Measurements from ENCODE around the gene ACTR8. TPM values are rescaled to one million over a fixed set of nuclear protein-coding genes. Genes with fewer than 3 reads are reported as not detected.
A peak's percentile ranks its signal among the peaks of the same experiment; 100 is the strongest.

ACTR8 gene
- total RNA-seq, 1 experiment from 2014 or later, result 22.5 TPM

DNA sequence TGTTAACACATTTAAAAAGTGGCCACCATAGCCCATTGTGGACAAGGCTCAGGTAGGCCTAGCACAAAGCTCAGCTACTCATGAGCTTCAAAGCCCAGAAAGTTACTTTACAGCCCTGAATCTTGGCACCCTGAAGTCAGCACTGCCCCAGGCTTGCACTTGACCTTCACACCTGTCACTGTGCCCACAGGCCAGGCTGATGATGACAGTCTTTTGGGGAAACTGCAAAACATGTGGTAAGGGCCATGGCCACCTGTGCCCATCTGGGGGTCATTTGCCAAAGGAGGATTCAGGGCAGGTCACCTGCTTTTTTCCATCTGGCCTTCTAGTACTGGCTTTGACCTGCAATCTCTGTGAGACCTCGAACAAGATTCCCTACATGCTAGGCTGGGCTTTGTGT is 46.7 kb downstream of the ACTR8 start:
- no peak for DNase-seq (ENCODE audit: low read depth)

DNA sequence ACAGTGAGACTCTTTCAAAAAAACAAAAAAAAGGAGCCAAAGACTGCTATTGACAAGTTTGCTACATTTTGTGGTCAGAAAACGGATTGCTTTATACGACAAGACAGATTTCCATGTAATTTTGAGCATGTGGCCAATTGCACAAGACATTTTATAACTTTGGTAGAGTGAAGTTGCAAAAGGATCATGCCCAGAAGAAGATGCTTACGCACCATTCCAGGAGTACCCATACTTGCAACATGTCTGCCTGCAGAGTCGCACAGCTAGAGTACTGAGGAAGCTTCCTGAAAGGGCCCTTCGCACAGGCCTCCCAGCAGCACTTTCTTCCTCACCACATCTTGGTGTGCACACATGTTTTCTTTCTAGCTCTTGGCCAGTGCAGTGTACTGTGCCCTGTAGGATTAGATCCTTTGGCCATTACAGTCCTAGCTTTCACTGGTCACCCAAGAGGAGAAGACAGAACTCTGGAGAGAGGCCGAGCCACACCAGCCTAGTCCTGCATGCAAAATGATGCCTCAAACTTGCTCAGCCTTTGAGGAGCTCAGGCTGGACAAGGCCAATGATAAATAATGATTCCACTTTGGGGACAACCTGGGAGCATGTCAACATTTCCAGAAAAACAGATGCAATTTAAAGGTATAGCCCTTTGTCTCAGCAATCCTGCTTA is 47.4 kb downstream of the ACTR8 start:
- no peak for DNase-seq (ENCODE audit: low read depth)

DNA sequence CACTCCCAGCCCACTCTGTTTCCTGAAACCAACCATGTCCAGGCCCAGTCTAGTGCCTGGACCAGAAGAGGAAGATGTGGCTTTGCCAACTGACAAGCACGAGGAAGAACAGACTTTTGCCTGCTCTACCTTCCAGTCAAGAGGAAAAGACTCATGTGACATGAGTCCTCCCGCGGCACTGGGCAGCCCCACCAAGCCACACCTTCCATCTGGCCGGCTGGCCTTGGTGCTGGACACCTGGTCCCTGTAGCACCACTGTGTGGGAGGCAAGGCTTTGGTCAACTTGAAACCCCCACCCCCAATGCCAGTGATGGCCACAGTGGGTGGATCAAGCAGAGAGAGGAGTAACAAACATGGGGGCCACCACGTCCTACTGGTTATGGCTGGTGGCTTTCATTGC is 48.3 kb downstream of the ACTR8 start:
- no peak for DNase-seq (ENCODE audit: low read depth)

DNA sequence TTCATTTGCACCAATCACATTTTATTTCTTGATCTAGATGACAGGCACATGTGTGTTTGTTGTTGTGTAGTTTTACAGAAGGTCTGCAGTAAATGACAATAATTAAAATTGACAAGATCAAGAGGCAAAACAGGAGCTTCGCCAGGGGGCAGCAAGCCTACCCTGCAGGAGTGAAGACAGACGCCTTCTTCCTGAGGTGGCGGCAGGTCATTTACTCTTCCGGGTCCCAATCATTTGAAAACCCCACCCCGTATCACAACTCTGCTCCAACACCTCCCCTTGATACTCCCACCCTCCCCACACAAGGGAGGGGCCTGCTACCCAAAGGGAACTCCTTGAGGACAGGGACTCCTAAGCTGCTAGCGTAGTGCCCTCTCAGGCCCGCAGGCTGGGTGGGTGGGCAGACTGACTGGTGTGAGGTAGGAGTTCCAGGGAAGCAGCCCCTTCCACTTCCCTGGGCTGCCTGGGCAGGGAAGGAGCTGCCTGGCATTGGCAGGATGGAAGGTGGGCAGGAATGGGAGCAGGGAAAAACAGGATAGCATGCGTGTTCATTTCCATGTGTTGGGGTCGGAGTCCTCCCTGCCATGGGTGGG is 48.8 kb downstream of the ACTR8 start:
- DNase-seq (ENCODE audit: low read depth), result no peak

DNA sequence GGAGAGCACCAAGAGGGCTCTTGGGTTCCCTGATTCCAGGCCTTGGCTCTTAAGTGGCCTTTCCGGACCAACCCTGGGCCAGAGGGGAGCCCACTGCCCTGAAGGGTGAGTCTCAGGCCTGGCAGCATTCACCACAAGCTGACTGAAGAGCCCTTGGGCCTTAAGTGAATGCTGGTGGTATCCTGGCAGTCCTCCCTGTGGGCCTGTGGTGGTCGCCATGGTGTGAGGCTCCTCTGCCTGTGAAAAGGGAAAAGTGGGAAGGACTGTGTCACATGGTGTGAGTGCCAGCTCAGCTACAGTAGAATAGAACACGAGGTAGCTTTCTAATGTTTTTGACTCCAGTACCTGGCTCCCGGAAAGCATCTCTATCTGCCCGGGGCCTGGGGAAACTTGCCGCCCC is 51.0 kb downstream of the ACTR8 start:
- DNase-seq (ENCODE audit: low read depth), result no peak

DNA sequence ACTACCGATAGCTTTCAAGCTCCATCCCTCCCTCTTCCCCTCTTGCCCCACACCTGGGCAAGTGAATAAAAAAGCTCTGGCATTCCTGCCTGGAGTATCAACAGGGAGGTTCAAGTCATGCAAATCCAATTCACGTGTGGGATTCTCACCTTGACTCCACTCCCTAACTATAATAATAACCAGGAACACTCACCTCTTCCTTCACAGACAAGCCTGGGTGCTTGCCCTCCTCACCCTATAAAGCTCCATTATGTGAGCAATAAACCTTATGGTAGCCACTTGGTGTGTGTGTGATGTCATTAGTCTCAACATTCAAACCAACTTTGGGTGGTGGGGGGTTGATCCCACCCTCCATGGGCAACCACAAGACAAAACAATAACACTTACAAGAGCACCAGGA is 52.3 kb downstream of the ACTR8 start:
- DNase-seq (ENCODE audit: low read depth), result no peak

DNA sequence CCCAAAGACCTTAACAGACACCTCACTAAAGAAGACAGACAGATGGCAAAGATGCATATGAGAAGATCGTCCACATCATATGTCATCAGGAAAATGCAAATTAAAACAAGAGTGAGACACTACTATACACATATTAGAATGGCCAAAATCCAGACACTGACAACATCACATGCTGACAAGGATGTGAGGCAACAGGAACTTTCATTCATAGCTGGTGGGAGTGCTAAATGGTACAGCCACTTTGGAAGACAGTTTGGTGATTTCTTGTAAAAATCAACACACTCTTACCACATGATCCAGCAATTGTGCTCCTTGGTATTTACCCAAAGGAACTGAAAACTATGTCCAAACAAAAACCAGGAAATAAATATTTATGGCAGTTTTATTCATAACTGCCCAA is 53.4 kb downstream of the ACTR8 start:
- no peak for DNase-seq (ENCODE audit: low read depth)

DNA sequence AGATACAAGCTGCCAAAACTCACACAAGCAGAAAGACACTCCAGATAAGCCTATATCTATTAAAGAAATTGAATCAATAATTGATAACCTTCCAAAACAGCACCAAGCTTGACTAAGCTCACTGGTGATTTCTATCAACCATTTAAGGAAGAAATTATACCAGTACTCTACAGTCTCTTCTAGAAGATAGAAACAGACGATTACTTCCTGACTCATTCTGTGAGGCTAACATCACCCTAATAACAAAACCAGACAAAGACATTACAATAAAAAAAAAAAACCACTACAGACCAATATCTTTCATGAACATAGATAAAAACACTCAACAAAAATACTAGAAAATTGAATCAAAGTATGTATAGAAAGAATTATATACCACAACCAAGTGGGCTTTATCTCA is 55.9 kb downstream of the ACTR8 start:
- DNase-seq (ENCODE audit: low read depth), result no peak

DNA sequence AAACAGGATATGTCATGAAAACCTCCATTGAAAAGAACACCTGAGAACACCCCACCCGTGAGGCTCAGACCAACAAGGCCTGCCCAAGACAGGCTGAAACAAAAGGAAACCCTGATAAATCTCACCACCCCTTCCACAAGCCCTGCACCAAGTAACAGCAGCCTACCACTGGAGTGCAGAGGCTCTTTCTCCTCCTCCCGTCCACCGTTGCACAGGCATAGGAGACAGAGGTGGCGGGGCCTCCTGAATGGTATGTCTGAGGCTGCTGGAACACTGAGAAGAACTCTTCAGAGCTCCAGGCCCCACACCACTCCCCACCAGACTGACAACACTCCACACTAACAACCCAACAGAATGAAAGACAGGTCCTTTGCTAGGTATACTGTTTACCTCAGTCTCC is 57.2 kb downstream of the ACTR8 start:
- no peak for DNase-seq (ENCODE audit: low read depth)

DNA sequence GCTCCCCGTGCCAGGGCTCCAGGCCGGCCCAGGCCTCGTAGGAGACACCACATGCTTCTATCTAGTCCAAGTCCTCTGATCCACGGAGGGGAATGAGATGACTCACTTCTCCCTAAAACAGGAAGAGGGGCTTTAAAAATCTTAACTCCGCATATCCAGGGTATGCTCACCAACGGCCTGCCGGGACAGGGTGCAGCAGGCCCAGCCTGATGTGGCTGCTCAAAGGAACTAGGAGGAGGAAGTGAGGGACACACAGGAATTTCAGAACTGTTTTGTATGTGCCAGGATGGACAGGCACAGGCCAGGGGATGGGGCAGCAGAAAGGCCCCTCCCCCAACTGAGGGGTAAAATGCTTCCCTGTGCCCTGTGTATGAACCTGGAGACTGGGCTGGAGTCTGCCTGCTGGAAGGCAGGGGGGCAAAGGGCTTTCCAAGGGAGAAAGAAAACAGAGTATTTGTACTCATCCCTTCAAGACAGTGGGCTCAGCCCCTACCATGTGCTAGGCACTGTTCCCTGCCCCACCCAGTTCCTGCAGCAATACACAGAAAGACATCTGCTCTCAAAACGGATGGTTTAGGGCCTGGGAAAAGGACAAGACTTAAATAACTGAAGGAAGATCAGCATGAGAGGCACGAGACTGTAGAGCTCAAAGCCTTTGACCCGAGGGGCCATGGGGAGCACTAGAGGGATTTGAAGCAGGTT is 57.8 kb downstream of the ACTR8 start:
- DNase-seq (ENCODE audit: low read depth), result no peak

DNA sequence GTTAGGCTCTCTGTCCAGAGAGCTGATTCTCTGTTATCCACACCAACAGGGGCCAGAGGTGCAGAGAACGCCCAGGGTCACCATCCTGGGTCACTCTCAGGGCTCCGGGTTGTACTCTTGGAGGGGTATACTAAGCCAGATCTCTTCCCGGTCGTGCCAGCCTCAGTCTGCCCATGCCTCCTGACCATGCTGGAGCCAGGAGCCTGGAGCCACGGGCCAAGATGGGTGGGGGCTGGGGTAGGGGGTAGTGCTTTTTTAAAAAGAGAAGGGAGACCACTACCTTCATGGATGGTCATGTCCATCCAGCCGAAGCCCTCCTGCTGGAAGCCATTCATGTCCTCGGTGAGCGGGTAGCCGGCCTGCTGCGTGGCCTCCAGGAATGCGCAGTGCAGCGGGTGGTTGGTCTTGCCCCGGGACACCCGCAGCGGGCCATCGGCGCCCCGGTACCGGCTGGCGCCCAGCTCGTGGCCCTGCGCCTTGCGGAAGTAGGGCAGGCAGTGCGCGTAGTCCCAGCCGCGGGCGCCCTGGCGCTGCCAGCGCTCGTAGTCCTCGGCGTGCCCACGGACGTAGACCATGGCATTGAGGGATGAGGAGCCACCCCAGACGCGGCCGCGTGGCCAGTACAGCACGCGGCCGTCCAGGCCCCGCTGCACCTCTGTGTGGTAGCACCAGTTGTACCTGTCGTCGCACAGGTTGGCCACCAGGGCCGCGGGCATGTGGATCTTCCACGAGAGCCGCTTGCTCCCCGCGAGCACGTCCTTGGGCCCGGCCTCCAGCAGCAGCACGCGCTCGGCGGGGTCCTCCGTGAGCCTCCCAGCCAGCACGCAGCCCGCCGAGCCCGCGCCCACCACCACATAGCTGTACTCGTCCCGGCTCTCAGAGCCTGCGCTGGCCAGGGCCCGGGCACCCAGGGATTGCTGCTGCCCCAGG is 58.7 kb downstream of the ACTR8 start:
- DNase-seq (ENCODE audit: low read depth), result no peak

DNA sequence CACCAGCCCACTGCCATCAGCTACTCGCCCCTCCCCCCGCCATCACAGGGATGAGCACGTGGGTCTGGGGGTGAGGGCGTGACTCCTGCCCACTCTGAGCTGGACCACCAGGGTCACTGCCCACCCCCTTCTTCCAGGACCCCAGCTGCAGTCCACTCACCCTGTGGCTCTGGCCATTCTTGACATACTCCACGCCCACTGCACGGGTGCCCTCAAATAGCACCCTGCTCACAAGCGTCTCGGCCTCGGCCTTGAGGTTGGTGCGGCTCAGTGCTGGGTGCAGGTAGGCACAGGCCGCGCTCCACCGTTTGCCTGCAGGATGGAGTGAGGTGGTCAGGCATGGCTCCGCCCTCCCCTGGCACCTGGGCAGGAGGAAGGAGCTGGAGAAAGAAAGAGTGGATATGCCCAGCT is 59.6 kb downstream of the ACTR8 start:
- no peak for DNase-seq (ENCODE audit: low read depth)

DNA sequence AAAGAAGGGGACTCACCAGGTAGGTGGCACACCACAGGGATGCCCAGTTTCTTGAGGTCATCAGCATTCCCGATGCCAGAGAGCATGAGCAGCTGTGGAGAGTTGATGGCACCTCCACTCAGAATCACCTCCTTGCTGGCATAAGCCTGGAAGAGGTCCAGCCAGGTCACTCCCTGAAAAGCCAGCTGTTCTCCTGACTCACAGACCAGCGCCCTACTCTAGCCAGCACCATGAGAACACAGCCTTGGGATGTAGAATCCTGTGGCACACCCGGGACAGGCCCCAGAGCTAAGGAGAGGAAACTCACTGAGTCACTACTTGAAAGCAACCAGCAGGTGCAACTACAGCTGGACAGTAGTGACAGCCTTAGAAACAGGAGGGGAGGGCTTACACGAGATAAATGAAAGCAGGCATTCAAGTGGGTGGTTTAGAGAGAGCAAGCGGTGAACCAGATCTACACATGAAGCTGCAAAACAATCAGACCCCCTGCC is 60.3 kb downstream of the ACTR8 start:
- DNase-seq (ENCODE audit: low read depth), result peak; percentile 39

DNA sequence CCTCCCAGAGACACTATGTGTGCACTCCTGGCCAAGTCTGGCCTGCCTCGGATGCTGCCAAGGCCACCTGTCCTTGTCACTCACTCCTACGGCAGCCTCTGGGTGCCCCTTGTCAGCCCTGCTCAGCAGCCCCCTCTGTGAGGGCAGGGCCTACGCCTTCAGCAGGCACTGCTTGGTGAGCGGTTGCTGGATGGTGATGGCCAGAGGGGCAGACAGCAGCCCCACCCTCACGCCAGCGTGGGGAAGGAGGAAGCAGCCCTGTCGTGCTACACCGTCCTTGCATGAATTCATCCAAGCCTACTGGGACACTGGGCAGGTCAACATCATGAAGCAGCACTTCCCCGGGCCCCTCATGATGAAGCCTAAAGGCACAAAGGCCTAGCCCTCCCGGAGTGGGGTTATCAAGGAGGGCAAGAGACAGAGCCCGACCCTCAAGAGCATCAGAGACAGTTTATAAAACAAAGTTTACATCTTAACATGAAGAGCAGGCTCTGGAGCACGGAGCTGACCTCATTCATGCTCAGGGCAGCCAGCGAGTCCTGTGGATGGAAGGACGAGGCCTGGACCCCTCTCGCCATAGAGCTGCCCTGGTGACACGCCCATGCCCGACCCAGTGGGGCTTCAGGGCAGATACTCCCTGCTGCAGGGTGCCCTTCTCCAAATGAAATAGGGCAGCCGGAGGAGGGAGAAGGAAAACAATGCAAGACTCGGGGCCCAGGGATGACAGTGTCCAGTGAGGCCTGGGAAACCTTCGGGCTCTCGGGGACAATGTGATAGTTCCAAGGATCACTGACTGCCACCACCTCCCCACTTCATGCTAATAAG is 61.0 kb downstream of the ACTR8 start:
- DNase-seq (ENCODE audit: low read depth), result no peak

DNA sequence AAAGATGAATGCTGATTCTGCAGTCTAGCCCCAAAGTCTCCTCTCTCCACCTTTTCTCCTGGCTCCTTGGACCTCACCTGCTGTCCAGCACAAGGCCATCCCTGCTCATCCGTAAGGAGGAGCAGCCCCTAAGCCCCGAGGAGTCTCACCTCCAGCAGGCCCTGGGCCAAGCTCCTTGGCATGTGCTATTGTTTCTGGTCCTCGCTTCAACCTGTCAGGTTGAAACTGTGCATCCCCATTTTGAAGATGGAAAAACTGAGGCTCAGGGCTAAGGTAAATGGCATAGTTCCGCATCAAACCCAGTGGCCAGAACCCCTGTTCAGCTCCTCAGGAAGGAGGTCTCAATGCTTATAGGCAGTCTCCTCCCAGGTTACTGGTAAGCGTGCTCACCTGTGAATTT is 61.9 kb downstream of the ACTR8 start:
- no peak for DNase-seq (ENCODE audit: low read depth)

DNA sequence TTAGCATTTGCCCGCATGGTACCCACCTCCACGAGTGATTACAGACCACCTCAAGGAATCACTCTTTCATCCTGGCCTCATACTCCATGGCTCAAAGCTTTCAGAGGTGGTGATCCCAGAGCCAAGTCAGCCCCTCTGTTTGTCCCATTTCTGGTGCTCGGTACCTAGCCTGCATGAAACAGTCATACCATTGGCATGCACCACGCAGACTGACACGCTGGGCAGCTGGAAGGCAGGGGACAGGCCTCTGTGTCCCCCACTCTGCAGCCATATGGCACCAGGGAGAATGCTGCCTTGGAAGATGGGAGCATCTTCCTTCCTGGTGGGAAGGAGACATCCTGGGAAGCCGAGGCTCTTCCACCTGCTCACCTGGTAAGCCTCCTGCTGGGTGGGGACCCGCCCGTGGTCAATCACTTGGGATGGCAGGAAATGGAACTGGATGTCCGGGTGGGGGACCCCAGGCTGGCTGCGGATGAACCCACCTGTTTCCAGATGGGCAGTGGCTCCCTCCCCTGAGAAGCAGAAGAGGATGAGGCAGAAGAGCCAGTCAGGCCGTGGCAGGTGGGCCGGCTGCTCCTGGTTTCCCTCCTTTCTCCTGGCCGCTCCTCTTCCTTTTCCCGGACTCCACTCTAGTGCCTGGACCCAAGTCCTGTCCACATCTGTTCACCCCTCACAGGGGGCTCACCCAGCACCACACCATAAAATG is 62.6 kb downstream of the ACTR8 start:
- no peak for DNase-seq (ENCODE audit: low read depth)

DNA sequence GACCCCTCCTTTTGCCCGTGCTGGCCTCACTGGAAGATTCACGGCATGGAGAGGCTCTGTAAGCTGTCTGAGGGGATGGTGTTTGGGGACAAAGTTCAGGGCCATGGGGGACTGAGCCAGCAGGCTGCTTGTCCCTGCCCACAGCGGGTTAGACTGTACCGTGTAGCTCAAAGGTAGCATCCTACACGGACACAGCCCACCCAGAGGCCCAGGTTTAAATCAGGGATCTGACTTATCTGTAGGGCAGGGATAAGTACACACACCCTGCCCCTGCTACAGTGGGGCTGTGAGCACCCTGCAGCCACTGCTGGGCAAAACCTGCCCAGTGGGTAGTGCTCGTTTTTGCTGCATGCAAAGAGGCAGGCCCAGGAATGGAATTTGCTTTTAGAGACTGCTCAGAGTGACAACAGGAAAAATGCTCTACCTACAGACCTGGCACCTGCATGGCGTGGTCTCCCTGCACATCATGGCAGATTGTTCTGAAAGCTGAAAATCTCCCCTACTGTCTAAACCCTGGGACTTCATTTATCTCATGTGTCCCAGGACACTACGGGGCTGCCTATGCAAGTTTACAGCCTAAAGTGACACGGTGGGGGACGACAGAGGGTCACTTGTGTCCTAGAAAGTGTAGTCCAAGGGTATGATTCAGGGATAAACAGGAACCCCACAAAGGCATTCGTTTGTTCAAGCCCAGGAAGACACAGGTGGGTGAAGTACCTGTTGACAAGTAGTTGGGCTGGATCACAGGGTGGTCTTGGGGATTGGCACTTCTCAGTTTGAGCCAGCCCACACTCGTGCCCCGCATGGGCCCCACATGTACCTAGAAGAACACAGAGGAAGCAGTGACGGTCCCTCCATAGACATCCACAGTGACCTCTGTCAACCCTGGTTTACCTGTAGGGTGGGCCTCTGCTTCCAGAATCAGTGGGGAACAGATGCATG is 63.5 kb downstream of the ACTR8 start:
- DNase-seq (ENCODE audit: low read depth), result no peak

DNA sequence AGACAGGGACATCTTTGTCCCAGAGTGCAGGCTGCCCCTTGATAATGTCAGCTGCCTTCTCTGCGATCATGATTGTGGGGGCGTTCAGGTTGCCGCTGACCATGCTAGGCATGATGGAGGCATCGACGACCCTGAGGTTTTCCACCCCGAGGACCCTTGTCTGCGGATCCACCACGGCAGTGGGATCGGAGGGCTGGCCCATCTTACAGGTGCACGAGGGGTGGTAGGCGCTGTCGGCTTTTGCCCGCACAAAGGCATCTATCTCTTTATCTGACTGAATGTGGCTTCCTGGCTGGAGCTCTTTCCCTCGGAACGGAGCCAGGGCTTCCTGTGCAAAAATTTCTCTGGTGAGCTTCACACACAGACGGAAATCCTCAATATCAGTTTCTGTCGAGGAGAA is 64.1 kb downstream of the ACTR8 start:
- no peak for DNase-seq (ENCODE audit: low read depth)

DNA sequence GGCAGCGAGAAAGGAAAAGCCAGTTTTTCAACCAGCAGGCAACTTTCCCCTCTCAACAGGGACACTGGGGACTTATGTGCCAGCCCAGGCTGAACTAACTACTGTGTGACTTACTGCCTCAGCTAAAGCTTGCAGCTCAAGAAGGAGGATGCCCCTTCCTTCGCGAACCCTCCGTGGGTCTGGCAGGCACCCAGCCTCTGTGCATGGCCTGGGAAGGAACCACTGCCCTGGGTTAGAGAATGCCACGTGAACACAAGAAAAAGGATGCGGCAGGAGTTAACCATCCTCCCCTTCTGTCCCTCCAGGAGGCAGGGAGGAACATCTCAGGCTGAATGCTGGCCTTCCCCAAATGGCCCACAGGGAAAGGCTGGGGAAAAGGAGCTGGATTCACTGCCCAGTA is 64.7 kb downstream of the ACTR8 start:
- DNase-seq (ENCODE audit: low read depth), result no peak
